IMR-90 (cell line): ENCODE measurements around the gene C10orf67. TPM values are rescaled to one million over a fixed set of nuclear protein-coding genes. Genes with fewer than 3 reads are reported as not detected.

Experiments used
- ATAC-seq: fragments of 200-7000 bp; cut with Tn5 transposase; 2 replicates; pipeline ENCODE4 v1.9.1; 2020; ENCODE audit warnings: low read depth, mild to moderate bottlenecking, moderate library complexity
- BruUV-seq: library from RNA; stranded (reverse); fragments of 400-500 nt; replicated peaks from 2 replicates; lab custom pipeline; 2021; lab: Mats Ljungman, UMichigan
- CTCF ChIA-PET: fragments of 300-600 bp; formaldehyde crosslinking; extraction: SDS; loops from one replicate; lab custom pipeline; 2021; ENCODE audit warnings: antibody characterized with exemption; lab: Yijun Ruan, JAX
- POLR2A ChIA-PET: fragments of 300-600 bp; sonication (Branson Sonifier 250); formaldehyde crosslinking; loops from one replicate; lab custom pipeline; 2022; ENCODE audit warnings: antibody characterized with exemption; ENCODE audit not compliant: unreplicated experiment; lab: Charles Lee
- DNase-seq: peaks from one replicate; pipeline ENCODE4 v3.0.0; 2013
- H2AFZ ChIP-seq: replicated peaks from 2 replicates; pipeline ENCODE3; 2013; ENCODE audit warnings: low read length, mild to moderate bottlenecking; ENCODE audit not compliant: poor library complexity
- H2AK5ac ChIP-seq: 2 replicates; pipeline ENCODE4 v1.6.1; 2013; ENCODE audit warnings: low read depth, low read length, inconsistent platforms
- H2AK9ac ChIP-seq: replicated peaks from 2 replicates; pipeline ENCODE3; 2013; ENCODE audit warnings: mild to moderate bottlenecking, low read depth, low read length, moderate library complexity; ENCODE audit not compliant: poor library complexity
- H2BK120ac ChIP-seq: 2 replicates; pipeline ENCODE4 v1.6.1; 2013; ENCODE audit warnings: low read depth, low read length, inconsistent platforms
- H2BK15ac ChIP-seq: 3 replicates; pipeline ENCODE4 v1.6.1; 2013; ENCODE audit warnings: low read depth, low read length, inconsistent platforms
- H2BK20ac ChIP-seq: 2 replicates; pipeline ENCODE4 v1.6.1; 2013; ENCODE audit warnings: low read depth, mild to moderate bottlenecking, inconsistent platforms, low read length, moderate library complexity
- H2BK5ac ChIP-seq: 2 replicates; pipeline ENCODE4 v1.6.1; 2013; ENCODE audit warnings: mild to moderate bottlenecking, low read depth, low read length, inconsistent platforms; ENCODE audit not compliant: poor library complexity, severe bottlenecking
- H3K14ac ChIP-seq: replicated peaks from 2 replicates; pipeline ENCODE4 v1.6.1; 2013; ENCODE audit warnings: low read depth, low read length, inconsistent platforms
- H3K18ac ChIP-seq: 2 replicates; pipeline ENCODE4 v1.6.1; 2013; ENCODE audit warnings: low read depth, low read length, control low read depth
- H3K23ac ChIP-seq: 2 replicates; pipeline ENCODE4 v1.6.1; 2013; ENCODE audit warnings: low read depth, low read length, inconsistent platforms
- H3K27ac ChIP-seq: 2 replicates; pipeline ENCODE4 v1.5.1; 2013; ENCODE audit warnings: mild to moderate bottlenecking, control low read depth, low read length; ENCODE audit not compliant: insufficient read depth
- H3K27me3 ChIP-seq: 2 replicates; pipeline ENCODE4 v1.6.1; 2013; ENCODE audit warnings: low read length; ENCODE audit not compliant: control insufficient read depth, insufficient read depth
- H3K36me3 ChIP-seq: 2 replicates; pipeline ENCODE4 v1.6.1; 2013; ENCODE audit warnings: low read length, mixed read lengths; ENCODE audit not compliant: control insufficient read depth, insufficient read depth
- H3K4ac ChIP-seq: 2 replicates; pipeline ENCODE4 v1.6.1; 2013; ENCODE audit warnings: low read depth, low read length, inconsistent platforms
- H3K4me1 ChIP-seq: 2 replicates; pipeline ENCODE4 v1.6.1; 2013; ENCODE audit warnings: low read length, mixed read lengths; ENCODE audit not compliant: control insufficient read depth, insufficient read depth
- H3K4me2 ChIP-seq: 2 replicates; pipeline ENCODE4 v1.6.1; 2013; ENCODE audit warnings: low read depth, mild to moderate bottlenecking, control low read depth, low read length, moderate library complexity
- H3K4me3 ChIP-seq: 2 replicates; pipeline ENCODE4 v1.5.1; 2013; ENCODE audit warnings: low read depth, mild to moderate bottlenecking, control low read depth, low read length, moderate library complexity; ENCODE audit not compliant: insufficient read depth
- H3K56ac ChIP-seq: 2 replicates; pipeline ENCODE4 v1.6.1; 2013; ENCODE audit warnings: low read length, inconsistent platforms; ENCODE audit not compliant: insufficient read depth; ENCODE audit errors: extremely low read depth
- H3K79me1 ChIP-seq, 2 experiments: 2 replicates each; pipeline ENCODE4 v1.6.1; 2013; ENCODE audit warnings: low read length in 2 of 2, inconsistent platforms in 1 of 2, low read depth in 1 of 2
- H3K9ac ChIP-seq: 2 replicates; pipeline ENCODE4 v1.6.1; 2013; ENCODE audit warnings: low read depth, low read length, control low read depth
- H3K9me1 ChIP-seq: 2 replicates; pipeline ENCODE4 v1.6.1; 2013; ENCODE audit warnings: low read length, inconsistent platforms; ENCODE audit not compliant: insufficient read depth
- H3K9me3 ChIP-seq: 2 replicates; pipeline ENCODE4 v1.6.1; 2013; ENCODE audit warnings: low read length; ENCODE audit not compliant: control insufficient read depth, insufficient read depth
- H4K20me1 ChIP-seq: 2 replicates; pipeline ENCODE4 v1.6.1; 2013; ENCODE audit warnings: low read length, inconsistent platforms; ENCODE audit not compliant: insufficient read depth
- H4K5ac ChIP-seq: 2 replicates; pipeline ENCODE4 v1.6.1; 2013; ENCODE audit warnings: mild to moderate bottlenecking, low read depth, low read length, control low read depth
- H4K8ac ChIP-seq, 2 experiments: 2 replicates each; pipeline ENCODE4 v1.6.1; 2013; ENCODE audit warnings: low read depth in 2 of 2, low read length in 2 of 2, control low read depth in 1 of 2, inconsistent platforms in 1 of 2
- H4K91ac ChIP-seq: 2 replicates; pipeline ENCODE4 v1.6.1; 2013; ENCODE audit warnings: low read depth, low read length, inconsistent platforms; ENCODE audit not compliant: insufficient read depth
- BHLHE40 ChIP-seq: fragments of 150-350 bp; IDR thresholded peaks from 2 replicates; pipeline ENCODE4 v1.6.1; 2016; ENCODE audit warnings: mild to moderate bottlenecking, low read depth, low read length
- CEBPB ChIP-seq: IDR thresholded peaks from 2 replicates; pipeline ENCODE4 v1.6.1; 2012; ENCODE audit warnings: low read depth, low read length, improper control_type of control experiment
- CHD1 ChIP-seq: IDR thresholded peaks from 2 replicates; pipeline ENCODE4 v1.6.1; 2012; ENCODE audit warnings: low read depth, low read length, improper control_type of control experiment
- CTCF ChIP-seq: conservative IDR thresholded peaks from 2 replicates; pipeline ENCODE4 v1.5.1; 2012; ENCODE audit warnings: mild to moderate bottlenecking, low read depth, low read length, improper control_type of control experiment
- FOS ChIP-seq: fragments of 150-350 bp; IDR thresholded peaks from 2 replicates; pipeline ENCODE4 v1.6.1; 2016; ENCODE audit warnings: low read depth, low read length
- MAZ ChIP-seq: IDR thresholded peaks from 2 replicates; pipeline ENCODE4 v1.6.1; 2012; ENCODE audit warnings: low read depth, mild to moderate bottlenecking, low read length, improper control_type of control experiment, moderate library complexity, borderline replicate concordance
- NFE2L2 ChIP-seq: fragments of 150-350 bp; IDR thresholded peaks from 2 replicates; pipeline ENCODE4 v1.6.1; 2016; ENCODE audit warnings: low read depth, mild to moderate bottlenecking, low read length
- POLR2A ChIP-seq: IDR thresholded peaks from 2 replicates; pipeline ENCODE4 v1.6.1; 2012; ENCODE audit warnings: mild to moderate bottlenecking, low read depth, low read length
- RAD21 ChIP-seq: IDR thresholded peaks from 2 replicates; pipeline ENCODE4 v1.6.1; 2012; ENCODE audit warnings: low read length, improper control_type of control experiment
- RCOR1 ChIP-seq: IDR thresholded peaks from 2 replicates; pipeline ENCODE4 v1.6.1; 2012; ENCODE audit warnings: mild to moderate bottlenecking, low read length, improper control_type of control experiment; ENCODE audit not compliant: insufficient replicate concordance
- RFX5 ChIP-seq: IDR thresholded peaks from 2 replicates; pipeline ENCODE4 v1.8.0; 2012; ENCODE audit warnings: low read depth, mild to moderate bottlenecking, low read length, moderate library complexity
- WGBS, 2 experiments: methylation state at CpG; one replicate each; pipeline versions ENCODE4 v1.1.5 to v1.1.7; 2013; ENCODE audit warnings: missing lambda C conversion rate in 2 of 2; ENCODE audit not compliant: insufficient read length in 1 of 2; ENCODE audit errors: extremely low coverage in 2 of 2; 5-methylcytosine and 5-hydroxymethylcytosine counted together
- dilution Hi-C: fragments of 300-500 bp; cut with HindIII; formaldehyde crosslinking; loops from one replicate; pipeline ENCODE4 v1.14.3; 2018; ENCODE audit warnings: low sequenced_read_pairs; ENCODE audit not compliant: unreplicated experiment
- in situ Hi-C: fragments of 300-500 bp; cut with MboI; formaldehyde crosslinking; loops from 3 replicates; pipeline ENCODE4 v1.14.3; 2019; ENCODE audit warnings: low sequenced_read_pairs, inconsistent platforms, mixed read lengths
- intact Hi-C: fragments of 100-400 bp; cut with micrococcal nuclease; formaldehyde crosslinking; loops from 2 replicates; pipeline ENCODE4 v1.10.0; 2022
- polyA plus RNA-seq, 3 experiments: library from polyadenylated mRNA; depleted of rRNA; stranded (reverse); fragments of >200 nt; gene quantifications; 2 replicates each; pipeline ENCODE4 v1.2.3, GENCODE V29; 2012; ENCODE audit warnings: low replicate concordance in 1 of 3
- total RNA-seq: library from RNA; depleted of rRNA; stranded (reverse); fragments of >200 nt; gene quantifications from 2 replicates; pipeline ENCODE4 v1.2.3, GENCODE V29; 2012

C10orf67 gene
- total and polyA plus RNA-seq, 2 of the 4 experiments (the other 2 are of a cell fraction), result 0.15 to 0.18 TPM

- Histone ChIP-seq H2BK15ac (no peak overlapping the region), H3K14ac (no peak overlapping the region), H3K4me1 (no peaks in the 10 kb centered on the region), H3K4ac (no peak overlapping the region), H3K18ac (no peak overlapping the region), H4K20me1 (no peaks in the 10 kb centered on the region), H3K79me1 (no peaks in the 10 kb centered on the region), H2BK120ac (no peak overlapping the region), H3K56ac (no peak overlapping the region), H3K4me2 (no peak overlapping the region), H3K27me3 (no peaks in the 10 kb centered on the region), H2AFZ (no peak overlapping the region), H4K91ac (no peak overlapping the region), H4K8ac (no peak overlapping the region), H3K9me3 (no peaks in the 10 kb centered on the region), H3K4me3 (no peak overlapping the region), H2AK5ac (no peak overlapping the region), H3K27ac (no peak overlapping the region), H2BK5ac (no peak overlapping the region), H3K9me1 (no peaks in the 10 kb centered on the region), H2AK9ac (no peak overlapping the region), H3K36me3 (no peaks in the 10 kb centered on the region), H4K5ac (no peak overlapping the region), H2BK20ac (no peak overlapping the region), H3K23ac (no peak overlapping the region), H3K9ac (no peak overlapping the region)
- TF ChIP-seq RAD21 (no peak), NFE2L2 (no peak), CEBPB (no peak), BHLHE40 (no peak), RFX5 (no peak), CHD1 (no peak), FOS (no peak), CTCF (no peak), RCOR1 (no peak), MAZ (no peak), POLR2A (no peak)
- no TSS peak for BruUV-seq
- in situ Hi-C loops, result no loop called here
- DNase-seq (no peak), ATAC-seq (no peak)
- intact Hi-C loops, result no loop called here
- dilution Hi-C loops, result no loop called here
- POLR2A ChIA-PET, result no interaction called here
- no CpG with 5 or more reads among the region's 2 CpGs for WGBS, 2 experiments
- CTCF ChIA-PET, result no interaction called here
Observed at GRCh38 chr10:23253780-23254179, 90.8 kb downstream of the C10orf67 start.
